Pancreas (tissue), 10 donors: ENCODE measurements around the gene CHAC1. TPM values are rescaled to one million over a fixed set of nuclear protein-coding genes. Genes with fewer than 3 reads are reported as not detected.

Source experiments
- ATAC-seq, 4 donors: fragments of 200-7000 bp; cut with Tn5 transposase; one replicate each; pipeline versions ENCODE4 v1.8.0 to v1.9.1; 2020; ENCODE audit warnings: mild to moderate bottlenecking in 4 of 4, moderate library complexity in 4 of 4
- DNase-seq, 6 donors: peaks; one replicate each; pipeline ENCODE4 v3.0.0-alpha.2; 2020
- FAIRE-seq: peaks from 2 replicates; lab custom pipeline; 2012; peaks lifted over from hg19 to GRCh38; lab: Jason Lieb, UNC
- H3K27ac ChIP-seq, 4 donors: fragments of 200-600 bp; sonication (generic); 1 replicate in 3 of 4; 2 replicates in 1 of 4; pipeline versions ENCODE4 v1.5.0 to v1.8.0; 2020
- H3K27me3 ChIP-seq, 4 donors: fragments of 200-600 bp; one replicate each; pipeline ENCODE4 v1.8.0; 2021
- H3K36me3 ChIP-seq, 3 donors: fragments of 200-600 bp; sonication (generic) in 1 of 3; one replicate each; pipeline versions ENCODE4 v1.5.0 to v1.8.0; 2020 to 2021
- H3K4me1 ChIP-seq, 3 donors: fragments of 200-600 bp; one replicate each; pipeline ENCODE4 v1.8.0; 2021
- H3K4me3 ChIP-seq, 4 donors: fragments of 200-600 bp; sonication (generic) in 2 of 4; one replicate each; pipeline versions ENCODE4 v1.5.0 to v1.8.0; 2020 to 2021
- H3K9me3 ChIP-seq, 4 donors: fragments of 200-600 bp; one replicate each; pipeline ENCODE4 v1.8.0; 2021
- WGBS, 2 donors: extraction: QIAGEN DNeasy Blood & Tissue Kit; methylation state at CpG; one replicate each; pipeline ENCODE4 v1.1.7; 2013; 5-methylcytosine and 5-hydroxymethylcytosine counted together
- intact Hi-C, 3 donors: fragments of 100-400 bp; cut with DNase I; formaldehyde crosslinking; loops; one replicate each; pipeline versions ENCODE4 v1.11.1 to v1.14.2; 2022
- polyA plus RNA-seq, 2 donors: library from polyadenylated mRNA; stranded (reverse); fragments of 200-250 nt; gene quantifications; one replicate each; pipeline ENCODE4 v1.2.3, GENCODE V29; 2013
- total RNA-seq, 6 donors: library from RNA; stranded (reverse); fragmentation: NEBNext Ultra II Directional in 4 of 6; extraction: Animal tissue kit (Norgen Biotek cat#: 25700) in 4 of 6; gene quantifications; one replicate each; pipeline versions ENCODE4 v1.2.1 to v1.2.4, GENCODE V29; 2021 to 2023
- TF ChIP-seq, protein P1 (sequence below), 4 donors: fragments of 200-600 bp; sonication (generic) in 3 of 4; IDR thresholded peaks; one replicate each; pipeline versions ENCODE4 v1.5.0 to v1.8.0; 2021; ENCODE audit warnings: antibody characterized with exemption in 4 of 4
- donor health status: healthy with polysubstance abuse.
- donor health status: DM: no; HTN: no; CAD: no; lungs with moderate emphysema.
- donor health status: DM: no; HTN: no; CAD: no.
- donor health status: control.
- donor health status: control.
- donor health status: Bipolar disorder and iron deficiency.
- donor health status: DM: yes; HTN: yes; CAD: no.
- donor health status: DM: no; HTN: no; CAD: no.
- donor health status: DM: no; HTN: no; CAD: no.
- donor health status: DM: yes; HTN: yes; CAD: no.

The CHAC1 gene
- total and polyA plus RNA-seq, 8 donors: 0.40 to 90.5 (median 2.3) TPM

DNA sequence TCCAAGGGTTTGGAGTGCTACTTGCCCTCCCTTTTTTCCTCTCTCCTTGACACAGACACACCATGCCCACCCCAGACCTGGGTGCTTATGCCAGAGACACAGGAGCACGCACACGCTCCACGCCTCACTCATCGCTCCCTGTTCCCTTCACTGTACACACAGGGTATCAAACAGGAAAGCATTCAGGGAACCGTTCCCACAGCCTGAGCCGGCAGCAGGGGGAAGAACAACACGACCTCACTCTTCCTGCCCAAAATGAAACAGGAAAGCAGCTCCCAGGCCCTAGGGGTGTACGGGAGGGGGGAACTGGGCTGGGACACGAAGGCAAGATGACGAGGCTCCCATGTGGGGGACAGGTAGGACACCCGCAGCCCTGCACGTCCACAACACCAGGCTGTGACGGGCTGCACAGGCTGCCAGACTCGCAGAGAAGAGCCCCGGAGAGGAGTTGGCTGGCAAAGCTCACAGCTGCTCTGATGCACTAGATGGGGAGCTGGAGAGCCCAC lies 12.9 kb upstream of the CHAC1 start:
- ATAC-seq (no peak), FAIRE-seq (no peak), DNase-seq (peak in 2 of 6 donors; percentile 51 to 65)
- 76 to 77% methylated on average over 15 of the region's 15 CpGs for WGBS, 2 donors
- H3K9me3 ChIP-seq: no peaks in the 10 kb centered on the region
- no peaks in the 10 kb centered on the region for H3K36me3 ChIP-seq
- TF ChIP-seq, protein P1, sequence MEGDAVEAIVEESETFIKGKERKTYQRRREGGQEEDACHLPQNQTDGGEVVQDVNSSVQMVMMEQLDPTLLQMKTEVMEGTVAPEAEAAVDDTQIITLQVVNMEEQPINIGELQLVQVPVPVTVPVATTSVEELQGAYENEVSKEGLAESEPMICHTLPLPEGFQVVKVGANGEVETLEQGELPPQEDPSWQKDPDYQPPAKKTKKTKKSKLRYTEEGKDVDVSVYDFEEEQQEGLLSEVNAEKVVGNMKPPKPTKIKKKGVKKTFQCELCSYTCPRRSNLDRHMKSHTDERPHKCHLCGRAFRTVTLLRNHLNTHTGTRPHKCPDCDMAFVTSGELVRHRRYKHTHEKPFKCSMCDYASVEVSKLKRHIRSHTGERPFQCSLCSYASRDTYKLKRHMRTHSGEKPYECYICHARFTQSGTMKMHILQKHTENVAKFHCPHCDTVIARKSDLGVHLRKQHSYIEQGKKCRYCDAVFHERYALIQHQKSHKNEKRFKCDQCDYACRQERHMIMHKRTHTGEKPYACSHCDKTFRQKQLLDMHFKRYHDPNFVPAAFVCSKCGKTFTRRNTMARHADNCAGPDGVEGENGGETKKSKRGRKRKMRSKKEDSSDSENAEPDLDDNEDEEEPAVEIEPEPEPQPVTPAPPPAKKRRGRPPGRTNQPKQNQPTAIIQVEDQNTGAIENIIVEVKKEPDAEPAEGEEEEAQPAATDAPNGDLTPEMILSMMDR (IDR thresholded peaks at IDR 0.05): no peak
- intact Hi-C loops: no loop called here
- no peak overlapping the region for H3K4me3 ChIP-seq
- no peaks in the 10 kb centered on the region for H3K27me3 ChIP-seq
- H3K4me1 ChIP-seq: peaks cover 0 to 12% (median 0%) of the 10 kb centered on the region in 3 donors
- H3K27ac ChIP-seq: peak overlapping the region in 1 of 4 donors; percentile 80

DNA sequence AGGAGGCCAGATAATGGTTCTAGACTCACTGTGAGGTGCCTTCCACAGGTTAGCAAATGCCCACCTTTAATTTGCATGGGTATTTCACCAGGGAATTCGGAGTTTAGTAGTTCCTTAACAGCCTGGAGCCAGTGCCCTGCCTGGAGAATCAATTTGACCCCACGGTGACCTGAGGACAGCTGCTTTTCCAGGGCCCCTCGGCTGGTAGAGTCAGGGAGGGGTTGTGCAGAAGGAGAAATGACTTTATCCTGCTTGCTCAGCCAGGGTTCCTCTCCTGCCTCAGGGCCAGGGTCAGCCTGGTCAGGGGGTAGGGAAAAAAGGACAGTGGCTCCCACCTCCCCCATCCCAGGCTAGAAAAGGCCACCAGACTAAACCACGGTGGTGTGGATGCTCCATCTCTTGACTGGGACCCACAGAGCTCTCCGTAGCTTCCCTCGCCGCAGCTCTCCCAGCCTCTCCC lies 12.2 kb upstream of the CHAC1 start:
- Histone ChIP-seq H3K9me3 (no peaks in the 10 kb centered on the region), H3K36me3 (no peaks in the 10 kb centered on the region), H3K4me3 (peak overlapping the region; percentile 26 to 52 (median 38)), H3K27ac (peak overlapping the region; percentile 48 to 80 (median 74)), H3K4me1 (peaks cover 0 to 14% (median 0%) of the 10 kb centered on the region in 3 donors), H3K27me3 (no peaks in the 10 kb centered on the region)
- TF ChIP-seq, protein P1 (IDR thresholded peaks at IDR 0.05): no peak
- FAIRE-seq (no peak), DNase-seq (no peak), ATAC-seq (no peak)
- WGBS, 2 donors: 33 to 40% methylated on average over 7 of the region's 7 CpGs
- intact Hi-C loops: no loop called here

DNA sequence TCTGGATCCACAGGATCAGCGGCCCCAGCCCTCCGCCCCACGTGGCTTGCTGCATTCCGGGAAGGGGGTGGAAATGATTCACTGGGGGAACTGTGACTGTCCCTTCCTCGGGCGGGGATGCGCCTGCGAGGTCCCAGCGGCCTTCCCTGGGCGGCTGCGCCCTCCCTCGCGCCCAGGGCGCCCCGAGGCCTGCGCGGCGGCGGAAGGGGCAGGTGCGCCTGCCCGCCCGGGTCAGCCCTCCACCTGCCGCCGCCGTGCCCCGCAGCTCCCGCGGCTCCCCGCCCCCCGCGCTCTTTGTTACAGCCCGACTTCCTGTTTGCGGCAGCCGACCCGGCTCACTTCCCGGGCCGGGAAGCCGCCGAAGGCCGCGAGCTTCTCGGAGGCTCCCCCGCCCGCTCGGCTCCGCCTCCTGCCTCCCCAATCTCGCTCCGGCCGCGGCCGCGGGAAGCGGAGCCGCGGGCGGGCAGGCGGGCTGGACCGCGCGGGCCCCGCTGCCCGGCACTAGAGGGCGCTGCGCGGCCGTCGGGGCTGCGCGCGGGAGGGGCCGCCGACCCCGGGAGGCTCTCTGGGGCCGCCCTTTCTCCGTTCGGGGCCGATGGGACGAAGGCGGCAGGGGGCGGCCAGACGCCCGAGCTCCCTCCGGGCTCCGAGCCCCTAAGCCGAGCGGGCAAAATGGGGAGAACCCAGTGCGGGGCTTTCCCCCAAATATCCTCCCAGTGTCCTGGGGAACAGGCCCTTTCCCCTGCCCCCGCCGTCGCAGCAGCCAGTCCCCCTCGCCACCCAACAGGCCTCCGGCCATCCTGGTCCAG lies 11.5 kb upstream of the CHAC1 start:
- WGBS, 2 donors: 2% methylated on average over 50 to 92 of the region's 92 CpGs
- FAIRE-seq: no peak
- no peaks in the 10 kb centered on the region for H3K36me3 ChIP-seq
- no peaks in the 10 kb centered on the region for H3K27me3 ChIP-seq
- peak; percentile 73 to 91 (median 82) for DNase-seq
- H3K27ac ChIP-seq: peak overlapping the region; percentile 65 to 80 (median 74)
- TF ChIP-seq, protein P1 (IDR thresholded peaks at IDR 0.05): peak; percentile 31 to 57 (median 38)
- ATAC-seq: peak; percentile 90 to 93 (median 91)
- H3K4me3 ChIP-seq: peak overlapping the region; percentile 26 to 52 (median 38)
- peaks cover 0 to 14% (median 0%) of the 10 kb centered on the region in 3 donors for H3K4me1 ChIP-seq
- H3K9me3 ChIP-seq: no peaks in the 10 kb centered on the region
- intact Hi-C loops: no loop called here

DNA sequence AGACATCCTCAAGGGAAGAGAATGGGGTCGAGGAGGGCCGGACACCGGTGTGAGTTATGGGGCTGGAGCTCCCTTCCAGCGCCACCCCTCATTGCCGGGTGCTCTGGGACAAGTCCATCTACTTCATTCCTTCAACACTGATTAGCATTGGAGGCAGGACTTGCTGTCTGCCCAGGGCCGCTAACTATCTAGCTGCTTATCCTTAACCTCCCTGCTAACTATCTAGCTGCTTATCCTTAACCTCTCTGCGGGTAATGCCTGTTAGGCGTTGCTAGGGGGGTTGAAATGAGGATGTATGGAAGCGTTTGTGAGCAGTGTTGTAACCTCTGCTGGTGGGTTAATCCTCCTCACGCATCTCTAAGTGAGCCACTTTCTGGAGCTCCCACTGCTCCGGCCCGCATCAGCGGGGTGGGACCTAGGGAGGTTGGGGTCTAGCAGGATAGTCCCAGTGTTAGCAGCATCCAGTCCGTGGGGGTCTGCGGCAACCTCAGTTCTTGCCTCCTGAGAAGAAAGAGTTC lies 10.9 kb upstream of the CHAC1 start:
- 44 to 45% methylated on average over 15 of the region's 15 CpGs for WGBS, 2 donors
- H3K9me3 ChIP-seq: no peaks in the 10 kb centered on the region
- no peaks in the 10 kb centered on the region for H3K36me3 ChIP-seq
- ATAC-seq: peak in 3 of 4 donors; percentile 2 to 18 (median 2)
- peak overlapping the region; percentile 65 to 80 (median 74) for H3K27ac ChIP-seq
- peak overlapping the region in 3 of 4 donors; percentile 15 to 52 (median 49) for H3K4me3 ChIP-seq
- intact Hi-C loops: no loop called here
- no peak for DNase-seq
- FAIRE-seq: no peak
- peaks cover 0 to 14% (median 0%) of the 10 kb centered on the region in 3 donors for H3K4me1 ChIP-seq
- H3K27me3 ChIP-seq: no peaks in the 10 kb centered on the region
- TF ChIP-seq, protein P1 (IDR thresholded peaks at IDR 0.05): no peak
